Left colon (tissue), 2 donors: ENCODE measurements around the gene PARP8. TPM values are rescaled to one million over a fixed set of nuclear protein-coding genes. Genes with fewer than 3 reads are reported as not detected.
"Not testable (repeated sequence)": the region's sequence is repeated elsewhere in the genome, so short reads cannot be mapped to it uniquely, and the experiment has no call there.

Experiments
- ATAC-seq: fragments of 200-7000 bp; cut with Tn5 transposase; one replicate; pipeline ENCODE4 v1.9.1; 2020; ENCODE audit warnings: mild to moderate bottlenecking, moderate library complexity
- DNase-seq, 2 donors: peaks; one replicate each; pipeline ENCODE4 v3.0.0-alpha.2; 2020
- intact Hi-C, 2 donors: fragments of 100-400 bp; cut with DNase I in 1 of 2; cut with micrococcal nuclease in 1 of 2; formaldehyde crosslinking; loops; one replicate each; pipeline versions ENCODE4 v1.11.2 to v1.14.0; 2022; cut with DNase I, micrococcal nuclease
- long read RNA-seq: library from polyadenylated mRNA; unstranded; transcript quantifications from one replicate; pipeline ENCODE4 v2.0.0, GENCODE V29; 2021
- total RNA-seq, 2 donors: library from RNA; stranded (reverse); fragmentation: NEBNext Ultra II Directional; extraction: Animal tissue kit (Norgen Biotek cat#: 25700); gene quantifications; one replicate each; pipeline ENCODE4 v1.2.1, GENCODE V29; 2021
- donor health status: DM: no; HTN: no; CAD: no.
- donor health status: DM: yes; HTN: yes; CAD: no.

Gene PARP8, protein sequence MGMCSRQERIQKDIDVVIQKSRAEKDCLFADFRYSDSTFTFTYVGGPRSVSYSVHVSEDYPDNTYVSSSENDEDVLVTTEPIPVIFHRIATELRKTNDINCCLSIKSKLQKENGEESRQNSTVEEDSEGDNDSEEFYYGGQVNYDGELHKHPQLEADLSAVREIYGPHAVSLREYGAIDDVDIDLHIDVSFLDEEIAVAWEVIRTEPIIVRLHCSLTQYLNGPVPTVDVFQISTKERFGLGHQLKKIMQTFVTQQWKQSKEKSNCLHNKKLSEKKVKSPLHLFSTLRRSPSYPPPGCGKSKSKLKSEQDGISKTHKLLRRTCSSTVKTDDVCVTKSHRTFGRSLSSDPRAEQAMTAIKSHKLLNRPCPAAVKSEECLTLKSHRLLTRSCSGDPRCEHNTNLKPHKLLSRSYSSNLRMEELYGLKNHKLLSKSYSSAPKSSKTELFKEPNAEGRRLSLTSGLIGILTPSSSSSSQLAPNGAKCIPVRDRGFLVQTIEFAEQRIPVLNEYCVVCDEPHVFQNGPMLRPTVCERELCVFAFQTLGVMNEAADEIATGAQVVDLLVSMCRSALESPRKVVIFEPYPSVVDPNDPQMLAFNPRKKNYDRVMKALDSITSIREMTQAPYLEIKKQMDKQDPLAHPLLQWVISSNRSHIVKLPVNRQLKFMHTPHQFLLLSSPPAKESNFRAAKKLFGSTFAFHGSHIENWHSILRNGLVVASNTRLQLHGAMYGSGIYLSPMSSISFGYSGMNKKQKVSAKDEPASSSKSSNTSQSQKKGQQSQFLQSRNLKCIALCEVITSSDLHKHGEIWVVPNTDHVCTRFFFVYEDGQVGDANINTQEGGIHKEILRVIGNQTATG
- 10 to 100 TPM in 1 of 2 donors, 1 to 10 TPM in 1; 7.1 to 13.6 TPM for total RNA-seq
- long read RNA-seq, partial matches to known transcripts: 4 of 8 reads
- long read RNA-seq, other reads (novel, unspliced or antisense): 4 of 8 reads

DNA sequence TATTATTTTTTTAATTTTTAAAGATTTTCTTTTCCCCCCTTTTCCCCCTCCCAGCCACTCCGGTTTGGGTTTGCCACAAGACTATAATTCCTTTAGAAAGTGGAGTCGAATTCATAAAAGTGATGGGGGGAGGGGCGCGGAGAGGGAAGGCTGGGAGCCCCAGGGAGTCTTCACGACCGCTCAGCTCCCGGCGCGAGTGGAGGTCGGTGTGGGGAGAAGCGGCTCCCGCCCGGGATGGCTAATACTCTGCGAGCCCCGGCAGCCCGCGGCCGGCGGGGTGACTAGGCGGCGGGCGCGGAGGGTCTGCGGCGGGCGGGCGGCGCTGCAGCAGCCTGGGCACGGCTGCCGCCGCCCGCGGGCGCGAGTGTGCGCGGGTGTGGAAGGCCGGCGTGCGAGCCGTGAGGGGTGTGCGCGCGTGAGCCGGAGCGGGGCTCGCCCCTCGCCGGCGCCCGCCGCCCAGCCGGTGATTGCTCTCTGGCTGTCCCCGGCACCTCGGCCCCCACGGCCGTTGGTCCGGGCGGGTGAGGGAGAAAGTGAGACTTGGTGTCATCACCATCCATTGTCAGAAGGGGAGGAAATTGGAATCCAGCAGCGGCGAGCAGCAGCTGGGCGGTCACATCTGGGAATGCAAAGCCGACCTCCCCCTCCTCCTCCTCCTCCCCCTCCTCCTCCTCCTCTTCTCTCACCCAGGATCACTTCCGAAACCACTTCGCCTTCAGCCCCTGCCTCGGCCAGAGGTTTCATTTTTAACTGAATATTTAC lies at the start of gene PARP8:
PARP8 (plus strand) TSS at position 377 of the 762 bp plus-strand sequence. CDS start 459 bp downstream, outside the sequence.
- DNase-seq (peak; percentile 44 to 66), ATAC-seq (peak; percentile 13)
- intact Hi-C loops: no loop called here

DNA sequence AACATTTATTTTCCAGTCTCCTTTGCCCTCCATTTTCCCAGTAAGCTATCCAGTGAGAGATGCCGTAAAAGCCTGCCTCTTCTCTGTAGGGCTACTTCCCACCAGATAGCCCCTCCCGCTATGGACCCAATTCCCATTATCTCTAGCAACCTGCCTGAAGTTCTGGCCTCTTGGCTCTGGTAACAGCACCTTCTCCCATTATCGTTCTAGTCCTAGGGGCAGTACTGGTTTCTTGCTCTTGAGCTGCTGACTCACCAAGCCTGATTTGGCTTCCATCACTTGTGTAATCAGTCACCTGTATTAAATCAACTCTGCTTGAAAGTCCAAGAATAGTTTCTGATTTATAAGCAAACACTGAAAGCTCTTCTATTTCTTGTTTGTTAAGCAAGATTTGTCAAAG lies 42.8 kb upstream of the PARP8 start:
- no peak for DNase-seq
- no peak for ATAC-seq
- intact Hi-C loops: no loop called here

DNA sequence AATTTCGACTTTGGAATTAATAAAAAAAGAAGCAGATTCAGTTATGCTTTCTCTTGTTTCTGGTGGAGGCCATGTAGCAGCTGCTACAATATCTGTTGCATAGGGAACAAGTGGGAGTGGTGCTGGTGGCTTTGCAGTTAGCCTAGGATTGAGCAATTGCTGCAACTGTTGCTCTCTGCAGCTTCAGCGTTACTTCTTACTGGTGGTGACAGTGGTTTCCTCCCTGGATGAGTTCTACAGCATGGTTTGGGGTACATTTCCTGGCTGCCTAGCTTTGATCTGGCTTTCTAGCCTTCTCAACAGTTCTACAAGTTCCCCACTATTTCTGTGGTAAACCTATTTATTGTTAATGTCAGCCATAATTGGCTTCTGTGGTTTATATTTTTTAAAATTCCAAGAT lies 31.6 kb upstream of the PARP8 start:
- intact Hi-C loops, ATAC-seq: not testable (repeated sequence)
- peak in 1 of 2 donors; percentile 31 for DNase-seq

DNA sequence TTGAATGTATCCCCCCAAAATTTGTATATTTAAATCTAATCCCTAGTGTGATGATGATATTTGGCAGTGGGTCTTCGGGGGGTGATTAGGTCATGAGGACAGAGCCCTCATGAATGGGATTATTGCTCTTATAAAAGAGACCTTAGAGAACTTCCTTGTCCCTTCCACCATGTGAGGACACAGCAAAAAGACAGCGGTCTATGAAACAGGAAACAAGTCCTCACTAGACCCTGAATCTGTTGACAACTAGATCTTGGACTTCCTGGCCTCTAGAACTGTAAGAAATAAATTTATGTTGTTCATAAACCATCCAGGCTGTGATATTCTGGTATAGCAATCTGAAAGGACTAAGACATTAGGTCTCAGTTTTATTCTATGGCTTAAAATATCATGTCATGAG lies 28.9 kb upstream of the PARP8 start:
- DNase-seq, ATAC-seq, intact Hi-C loops: not testable (repeated sequence)

DNA sequence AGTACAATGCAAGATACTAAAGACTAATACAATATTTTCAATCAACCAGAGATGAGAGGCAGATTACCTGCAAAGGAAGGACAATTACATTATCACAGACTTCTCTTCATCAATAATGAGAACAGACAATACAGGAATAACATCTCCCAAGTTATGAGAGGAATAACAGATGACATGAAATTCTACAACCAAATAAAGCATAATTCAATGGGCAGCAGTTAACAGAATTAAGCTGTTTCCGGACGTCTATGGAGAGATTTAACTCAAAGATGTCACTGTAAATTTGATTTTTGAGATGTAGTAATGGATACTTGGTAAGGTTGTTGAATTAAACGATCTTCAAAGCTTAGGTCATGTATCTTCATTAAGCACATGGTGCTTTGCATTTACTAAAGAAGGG lies 19.8 kb upstream of the PARP8 start:
- ATAC-seq: no peak
- no peak for DNase-seq
- intact Hi-C loops: no loop called here

DNA sequence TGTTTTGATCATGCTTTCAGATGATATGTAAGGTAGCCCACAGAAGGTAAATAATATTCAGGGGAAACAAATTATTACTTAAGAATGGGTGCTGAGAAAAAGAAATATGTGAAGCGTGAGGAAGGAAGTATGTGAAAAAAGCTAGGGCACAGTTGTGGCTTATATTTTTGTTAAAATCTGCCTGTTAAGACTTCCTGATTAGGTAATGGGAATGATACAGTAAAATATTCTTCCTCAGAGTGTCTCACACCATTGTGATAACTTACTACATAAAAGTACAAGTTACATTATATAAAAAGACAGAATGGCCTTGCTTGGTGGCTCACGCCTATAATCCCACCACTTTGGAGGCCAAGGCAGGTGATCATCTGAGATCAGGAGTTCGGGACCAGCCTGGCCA lies 18.7 kb upstream of the PARP8 start:
- ATAC-seq (no peak), DNase-seq (no peak)
- intact Hi-C loops: no loop called here

DNA sequence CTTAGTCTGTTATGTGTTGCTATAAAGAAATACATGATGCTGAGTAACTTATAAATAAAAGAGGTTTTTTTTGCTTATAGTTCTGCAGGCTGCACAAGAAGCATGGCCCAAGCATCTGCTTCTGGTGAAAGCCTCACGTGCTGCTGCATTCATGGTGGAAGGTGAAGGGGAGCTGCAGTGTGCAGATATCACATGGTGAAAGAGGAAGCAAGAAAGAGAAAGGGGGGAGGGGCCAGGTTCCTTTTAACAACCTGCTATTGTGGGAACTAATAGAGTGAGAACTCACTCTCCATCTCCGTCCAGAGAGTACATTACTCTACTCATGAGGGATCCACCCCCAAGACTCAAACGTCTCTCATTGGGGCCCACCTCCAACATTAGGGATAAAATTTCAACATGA lies 12.5 kb upstream of the PARP8 start:
- DNase-seq (peak; percentile 24 to 30), ATAC-seq (no peak)
- intact Hi-C loops: no loop called here

DNA sequence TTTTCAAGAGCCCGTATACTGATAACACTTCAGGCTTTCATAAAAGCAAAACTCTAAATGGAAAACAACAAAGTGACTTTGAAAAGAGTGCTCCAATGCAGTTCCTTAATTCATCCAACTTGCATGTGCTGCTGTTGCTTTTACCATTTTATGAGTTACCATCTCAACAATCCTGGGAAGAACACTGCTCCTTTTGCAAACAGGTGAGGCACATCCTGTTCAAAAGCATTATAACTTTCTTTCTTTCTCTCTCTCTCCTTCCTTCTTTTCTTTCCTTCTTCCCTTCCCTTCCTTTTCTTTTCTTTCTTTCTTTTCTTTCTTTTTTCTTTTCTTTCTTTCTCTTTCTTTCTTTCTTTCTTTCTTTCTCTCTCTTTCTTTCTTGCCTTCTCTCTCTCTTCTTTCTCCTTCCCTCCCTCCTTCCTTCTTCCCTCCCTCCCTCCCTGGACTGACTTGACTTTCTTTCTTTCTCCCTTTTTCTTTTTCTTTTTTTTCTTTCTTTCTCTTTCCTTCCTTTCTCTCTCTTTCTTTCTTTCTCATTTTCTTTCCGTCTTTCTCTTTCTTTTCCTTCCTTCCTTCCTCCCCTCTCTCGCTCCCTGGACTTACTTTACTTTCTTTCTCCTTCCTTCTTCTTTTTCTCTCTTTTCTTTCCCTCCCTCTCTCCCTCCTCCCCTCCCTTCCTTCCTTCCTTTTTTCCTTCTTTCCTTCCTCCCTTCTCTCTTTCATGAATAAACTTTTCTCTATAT lies 11.2 kb upstream of the PARP8 start:
- DNase-seq (no peak), ATAC-seq (peak; percentile 57)
- intact Hi-C loops: no loop called here

DNA sequence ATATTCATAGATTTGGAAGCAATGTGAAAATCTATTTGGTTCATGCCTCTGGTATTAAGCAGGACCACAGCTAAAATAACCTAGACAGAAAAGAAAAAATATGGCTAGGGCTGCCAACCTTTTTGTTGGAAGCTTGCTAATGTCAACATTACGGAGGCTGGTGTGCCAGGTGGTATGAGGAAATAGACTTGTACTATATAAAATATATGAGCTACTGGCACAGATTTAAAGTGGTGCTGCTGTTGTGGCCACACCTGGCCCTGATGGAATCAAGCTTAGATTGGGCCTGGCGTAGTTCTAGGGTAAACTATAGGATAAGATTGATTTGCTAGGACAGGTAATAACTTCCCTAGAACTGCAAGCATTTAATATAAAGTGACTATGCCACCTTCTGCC lies 10.6 kb upstream of the PARP8 start:
- intact Hi-C loops: no loop called here
- peak; percentile 30 to 60 for DNase-seq
- peak; percentile 100 for ATAC-seq

DNA sequence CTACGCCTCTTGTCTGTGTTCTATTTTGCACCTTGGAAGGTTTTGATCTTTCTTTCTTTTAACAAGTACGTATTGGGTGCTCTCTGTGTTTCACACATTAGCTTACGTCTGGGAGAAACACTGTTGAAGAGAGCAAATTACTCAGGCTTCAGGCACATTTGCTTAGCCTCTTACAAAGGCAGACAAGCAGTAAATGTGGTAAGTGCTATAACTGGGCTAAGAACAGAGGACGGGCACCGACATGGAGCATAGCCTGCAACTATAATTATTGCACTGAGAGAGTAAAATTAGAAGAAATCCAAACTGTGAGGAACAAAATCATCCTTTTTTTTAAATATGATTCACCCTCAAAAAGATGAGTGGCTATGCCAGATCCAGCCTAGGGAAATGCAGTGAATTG lies 9.4 kb upstream of the PARP8 start:
- DNase-seq (no peak), ATAC-seq (no peak)
- intact Hi-C loops: no loop called here

DNA sequence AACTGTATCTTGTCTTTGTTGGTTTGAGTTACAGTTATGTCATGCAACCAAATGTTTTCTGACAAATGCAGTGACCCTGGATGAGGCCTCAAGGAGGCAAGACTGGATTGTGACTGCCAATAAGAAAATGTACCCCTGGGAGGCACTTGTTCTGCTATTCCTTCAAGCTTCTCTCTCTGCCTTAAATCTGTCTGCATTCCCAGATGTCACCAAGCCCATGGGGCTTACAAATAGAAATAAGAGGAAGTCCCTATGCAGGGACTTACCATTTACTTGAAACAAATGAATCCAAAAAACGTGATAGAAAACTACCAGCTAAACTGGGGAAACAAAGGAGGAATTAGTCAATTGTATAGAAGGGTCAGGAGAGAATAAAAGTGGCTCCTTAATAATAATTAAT lies 8.2 kb upstream of the PARP8 start:
- DNase-seq (no peak), ATAC-seq (no peak)
- intact Hi-C loops: no loop called here

DNA sequence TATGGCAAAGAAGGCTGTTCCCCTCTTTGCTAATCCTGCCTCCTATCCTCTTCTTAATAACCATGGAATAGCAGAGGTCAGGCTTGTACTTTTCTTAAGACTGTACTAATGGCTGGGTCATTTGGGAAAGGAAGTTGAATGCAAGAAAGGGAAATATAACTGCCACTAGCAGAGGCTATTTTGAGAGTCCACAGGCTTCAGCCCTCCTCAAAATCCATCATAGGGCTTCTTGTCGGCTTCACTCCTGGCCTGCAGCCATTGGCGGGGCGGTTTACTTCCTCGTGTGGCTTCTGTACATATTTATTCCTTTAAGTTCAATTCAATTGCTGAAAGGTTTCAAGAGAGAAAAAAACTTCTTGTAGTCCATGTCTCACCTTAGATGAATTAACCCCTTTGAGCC lies 2.8 kb upstream of the PARP8 start:
- DNase-seq (peak in 1 of 2 donors; percentile 35), ATAC-seq (no peak)
- intact Hi-C loops: no loop called here

DNA sequence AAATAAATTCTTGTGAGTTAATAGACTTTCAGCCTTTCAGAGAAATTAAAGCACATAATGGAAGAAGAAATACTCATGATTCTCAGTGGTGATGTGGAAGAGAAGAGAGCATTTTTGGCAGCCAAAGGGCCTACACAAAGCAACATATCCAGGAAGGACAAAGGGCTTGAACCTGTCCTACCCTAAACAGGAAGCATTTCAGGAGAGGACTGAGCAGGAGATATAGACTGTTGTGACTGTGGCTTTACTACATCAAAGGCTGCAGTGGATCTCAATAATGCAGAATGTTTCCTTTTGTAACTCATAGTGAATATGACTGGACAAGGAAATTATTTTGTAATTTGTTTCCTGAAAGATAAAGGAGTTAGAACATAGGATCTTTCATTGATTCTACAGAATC lies 1.3 kb upstream of the PARP8 start:
- DNase-seq (no peak), ATAC-seq (peak; percentile 50)
- intact Hi-C loops: no loop called here

DNA sequence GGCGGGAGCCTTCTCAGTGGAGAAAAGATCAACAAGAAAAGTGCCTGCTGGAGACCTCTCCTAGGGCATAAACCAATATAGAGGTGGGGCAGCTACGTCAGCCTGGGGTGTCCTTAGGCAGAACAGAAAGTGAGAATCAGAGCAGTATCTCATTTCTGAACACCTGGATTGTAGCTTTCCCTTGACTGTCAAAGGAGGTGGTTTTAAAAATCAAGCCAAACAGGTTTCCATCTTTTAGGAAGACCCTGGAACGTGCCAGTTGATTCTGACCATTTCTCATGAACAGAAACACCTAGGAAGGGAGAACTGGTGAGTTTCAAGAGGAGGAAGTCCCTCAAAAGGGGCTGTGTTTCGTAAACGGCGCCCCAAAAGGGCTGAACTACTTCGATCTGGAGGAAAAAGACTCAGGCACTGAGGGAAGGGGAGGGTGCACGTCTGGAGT lies 655 bp upstream of the PARP8 start:
- intact Hi-C loops, ATAC-seq: not testable (repeated sequence)
- peak; percentile 27 to 33 for DNase-seq

DNA sequence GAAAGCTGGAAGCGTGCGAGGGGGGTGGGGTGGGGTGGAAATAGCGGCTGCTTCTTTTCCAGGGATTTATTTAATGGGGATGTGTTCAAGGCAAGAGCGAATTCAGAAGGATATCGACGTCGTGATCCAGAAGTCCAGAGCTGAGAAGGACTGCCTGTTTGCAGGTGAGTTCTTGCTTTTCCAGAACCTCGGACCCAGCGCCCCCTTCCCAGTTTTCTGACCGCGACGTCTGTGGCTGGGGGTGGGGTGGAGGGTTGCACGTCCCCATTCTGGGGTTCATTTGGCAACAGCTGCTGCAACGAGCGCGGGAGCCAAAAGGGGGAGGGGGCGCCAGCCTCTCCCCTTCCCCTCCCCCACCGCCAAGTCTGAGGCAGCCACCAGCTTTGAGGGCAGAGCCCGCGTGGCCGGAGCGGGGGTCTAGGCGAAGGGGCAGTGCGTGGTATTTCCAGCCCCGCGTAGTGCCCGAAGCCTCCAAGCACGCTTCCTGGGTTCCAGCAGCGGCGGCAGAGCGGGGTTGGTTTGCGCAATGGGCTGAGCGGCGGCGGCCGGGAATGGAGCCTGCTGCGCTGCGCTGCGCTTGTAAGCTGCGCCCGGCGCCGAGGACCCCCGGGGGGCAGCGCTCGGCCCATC lies 701 bp downstream of the PARP8 start:
- ATAC-seq: peak; percentile 61
- peak; percentile 34 to 62 for DNase-seq
- intact Hi-C loops: no loop called here

DNA sequence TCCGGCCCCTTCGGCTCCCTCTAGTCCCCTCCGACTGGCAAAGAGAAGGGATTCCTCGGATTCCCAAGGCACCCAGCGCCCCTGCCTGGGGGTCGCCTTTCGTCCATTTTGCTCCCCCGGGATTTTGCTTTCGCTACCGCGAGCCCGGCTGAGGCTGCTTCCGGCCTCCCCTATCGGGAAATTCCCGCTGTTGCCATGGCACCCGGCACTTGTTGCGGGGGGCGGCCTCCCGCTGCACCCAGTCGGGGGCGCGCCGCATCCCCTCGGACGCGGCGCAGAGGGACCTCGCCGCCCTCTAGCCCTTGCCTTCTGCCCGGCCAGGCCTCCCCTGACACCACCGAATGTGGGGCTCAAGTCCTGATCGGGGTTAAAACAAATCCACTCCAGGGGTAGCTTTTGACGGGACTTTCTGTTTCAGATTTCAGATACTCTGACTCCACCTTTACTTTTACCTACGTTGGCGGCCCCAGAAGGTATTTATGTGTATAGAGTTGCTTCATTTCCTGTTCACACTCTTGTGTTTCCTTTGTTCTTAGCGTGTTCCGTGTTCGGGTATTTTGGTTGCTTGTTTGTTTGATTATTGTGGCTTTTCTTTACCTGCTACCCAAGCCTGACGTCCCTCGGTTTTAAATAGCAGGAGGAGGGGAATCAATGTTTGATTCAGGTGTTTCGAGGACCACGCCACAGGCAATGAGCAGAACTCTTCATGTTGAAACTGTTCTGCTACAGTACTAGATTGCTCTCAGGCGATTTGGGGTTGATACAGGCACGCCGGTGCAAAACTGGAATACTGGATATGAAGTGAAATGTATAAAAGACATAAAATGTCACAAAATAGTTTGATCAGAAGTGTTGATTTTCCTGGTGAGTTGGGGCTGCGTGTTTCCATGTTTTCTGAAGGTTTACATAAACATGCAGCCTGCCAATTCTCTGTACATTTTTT lies 1.5 kb downstream of the PARP8 start:
- intact Hi-C loops: no loop called here
- DNase-seq: peak; percentile 60 to 74
- no peak for ATAC-seq

DNA sequence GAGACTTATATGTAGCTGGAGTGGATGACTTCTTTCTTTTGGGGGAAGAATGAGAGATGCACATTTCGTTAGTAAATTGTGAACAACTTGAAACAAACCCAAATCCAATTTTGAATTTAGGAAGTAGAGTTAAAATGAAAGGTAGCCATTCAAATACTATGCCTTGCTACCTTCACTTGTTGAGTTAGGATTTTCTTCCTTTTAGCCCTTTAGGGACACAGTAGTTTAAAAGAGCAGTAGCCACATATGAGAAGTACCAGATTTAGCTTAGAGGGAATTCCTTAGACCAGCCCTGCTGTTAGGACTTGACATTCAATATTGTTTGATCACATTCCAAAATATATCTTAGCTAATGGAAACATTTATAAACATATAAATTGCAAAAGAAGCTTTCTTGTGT lies 2.2 kb downstream of the PARP8 start:
- DNase-seq, ATAC-seq, intact Hi-C loops: not testable (repeated sequence)
